ENCODE data around the gene ZNF765.
"Not testable (repeated sequence)": the region's sequence is repeated elsewhere in the genome, so short reads cannot be mapped to it uniquely, and the experiment has no call there.

Gene ZNF765

GRCh38 chr19:53394974-53395839, at the start of gene ZNF765:
Gene ZNF765, plus strand, starts transcription at chr19:53395149. Its CDS starts 2,867 bp downstream, at chr19:53398016.
- peak; percentile 85 for TF ChIP-seq CTCF (IDR thresholded peaks at IDR 0.05)
- Histone ChIP-seq H3K27ac (peak within 1 kb of the TSS; percentile 57), H3K9me3 (peaks cover 5% of the 10 kb centered on the region), H3K27me3 (no peaks in the 10 kb centered on the region), H3K4me3 (ENCODE audit: low read depth in 1 of 2, low read length in 1 of 2) (peak within 1 kb of the TSS; percentile 86 to 92), H3K4me1 (ENCODE audit: control insufficient read depth in 1 of 2, insufficient read depth in 1 of 2, low read depth in 1 of 2, low read length in 1 of 2) (peaks cover 10 to 18% of the 10 kb centered on the region in 2 experiments), H3K36me3 (peaks cover 18% of the 10 kb centered on the region)

GRCh38 chr19:53355739-53356138, 39.2 kb upstream of the ZNF765 start:
- H3K27ac ChIP-seq, result no peak overlapping the region
- peaks cover 68% of the 10 kb centered on the region for H3K9me3 ChIP-seq
- H3K36me3 ChIP-seq, result peaks cover 9% of the 10 kb centered on the region
- H3K27me3 ChIP-seq, result no peaks in the 10 kb centered on the region
- no peak overlapping the region for H3K4me3 ChIP-seq (ENCODE audit: low read depth in 1 of 2, low read length in 1 of 2)
- TF ChIP-seq CTCF (IDR thresholded peaks at IDR 0.05), result no peak
- no peaks in the 10 kb centered on the region for H3K4me1 ChIP-seq (ENCODE audit: control insufficient read depth in 1 of 2, insufficient read depth in 1 of 2, low read depth in 1 of 2, low read length in 1 of 2)

- no peak for TF ChIP-seq CTCF (IDR thresholded peaks at IDR 0.05)
- Histone ChIP-seq H3K4me3 (ENCODE audit: low read depth in 1 of 2, low read length in 1 of 2) (no peak overlapping the region), H3K36me3 (no peaks in the 10 kb centered on the region), H3K27me3 (no peaks in the 10 kb centered on the region), H3K27ac (no peak overlapping the region), H3K4me1 (ENCODE audit: control insufficient read depth in 1 of 2, insufficient read depth in 1 of 2, low read depth in 1 of 2, low read length in 1 of 2) (no peaks in the 10 kb centered on the region), H3K9me3 (peaks cover 45% of the 10 kb centered on the region)
Observed at GRCh38 chr19:53357821-53358581, 36.9 kb upstream of the ZNF765 start.

GRCh38 chr19:53360056-53360455, 34.9 kb upstream of the ZNF765 start:
- not testable (repeated sequence) for H3K36me3 ChIP-seq; H3K4me1 ChIP-seq (ENCODE audit: control insufficient read depth in 1 of 2, insufficient read depth in 1 of 2, low read depth in 1 of 2, low read length in 1 of 2); H3K4me3 ChIP-seq (ENCODE audit: low read depth in 1 of 2, low read length in 1 of 2); H3K27ac ChIP-seq
- peaks cover 32% of the 10 kb centered on the region for H3K9me3 ChIP-seq
- peaks cover 12% of the 10 kb centered on the region for H3K27me3 ChIP-seq

GRCh38 chr19:53365134-53365898, 29.6 kb upstream of the ZNF765 start, which contains the start of gene ZNF525:
Gene ZNF525, plus strand, starts transcription at chr19:53365705. Its CDS starts 6,577 bp downstream, at chr19:53372282.
- H3K4me1 ChIP-seq (ENCODE audit: control insufficient read depth in 1 of 2, insufficient read depth in 1 of 2, low read depth in 1 of 2, low read length in 1 of 2), result peaks cover 13% of the 10 kb centered on the region in 2 experiments
- H3K27me3 ChIP-seq, result peaks cover 13% of the 10 kb centered on the region
- peak within 1 kb of the TSS; percentile 20 for H3K27ac ChIP-seq
- H3K4me3 ChIP-seq (ENCODE audit: low read depth in 1 of 2, low read length in 1 of 2), result peak within 1 kb of the TSS; percentile 68 to 69
- no peaks in the 10 kb centered on the region for H3K36me3 ChIP-seq
- no peaks in the 10 kb centered on the region for H3K9me3 ChIP-seq
- TF ChIP-seq CTCF (IDR thresholded peaks at IDR 0.05), result peak; percentile 49

Measured in neutrophil (primary cell).